ENCODE data around the gene SNX22. TPM values are rescaled to one million over a fixed set of nuclear protein-coding genes. Genes with fewer than 3 reads are reported as not detected.

Gene SNX22
- total and polyA plus RNA-seq, 9 of the 15 experiments (the other 6 are each of a cell fraction or from before 2014, with no cell fraction given): 0.91 to 3.0 (median 2.0) TPM

GRCh38 chr15:64122936-64123351 is 28.6 kb upstream of the SNX22 start (continued):
- TF ChIP-seq ZBTB2 (IDR thresholded peaks at IDR 0.05) (no peak), ZNF512 (tag; IDR thresholded peaks at IDR 0.05) (no peak), GTF2E2 (tag; IDR thresholded peaks at IDR 0.05) (no peak), GTF2B (IDR thresholded peaks at IDR 0.05; ENCODE audit: extremely low read depth, insufficient read length) (no peak), RERE (CRISPR knock-in tag; IDR thresholded peaks at IDR 0.05; ENCODE audit: borderline replicate concordance) (no peak), ZNF695 (CRISPR knock-in tag; IDR thresholded peaks at IDR 0.05) (no peak), SAFB2 (IDR thresholded peaks at IDR 0.05; ENCODE audit: borderline replicate concordance, low read depth, low read length, severe bottlenecking) (no peak)

Data from K562 (cell line).